Fibroblast of upper back skin (primary cell): Measurements from ENCODE around the gene SIGLEC7.
A peak's percentile ranks its signal among the peaks of the same experiment; 100 is the strongest.
"Not testable (repeated sequence)": the region's sequence is repeated elsewhere in the genome, so short reads cannot be mapped to it uniquely, and the experiment has no call there.

Experiments used
- DNase-seq: peaks from one replicate; pipeline ENCODE4 v3.0.0-alpha.2; 2013

The SIGLEC7 gene

DNA sequence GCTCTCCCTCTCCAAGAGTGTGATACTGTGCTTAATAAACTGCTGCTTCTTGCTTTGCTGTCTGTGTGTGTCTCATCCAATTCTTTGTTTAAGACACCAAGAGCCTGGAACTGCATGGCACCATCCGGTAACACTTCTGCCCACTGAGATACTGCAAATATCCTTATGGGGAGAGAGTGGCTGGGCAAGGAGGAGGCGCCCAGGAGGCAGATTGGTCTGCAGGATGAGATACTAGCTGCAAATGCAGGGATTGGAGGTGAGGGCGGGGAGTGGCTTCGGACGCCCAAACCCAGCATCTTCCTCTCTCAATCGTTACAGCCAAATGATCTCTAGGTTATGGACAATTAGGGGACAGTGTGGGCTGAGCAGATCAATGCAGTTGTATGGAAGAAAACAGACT lies 1.7 kb upstream of the SIGLEC7 start:
- DNase-seq: no peak

DNA sequence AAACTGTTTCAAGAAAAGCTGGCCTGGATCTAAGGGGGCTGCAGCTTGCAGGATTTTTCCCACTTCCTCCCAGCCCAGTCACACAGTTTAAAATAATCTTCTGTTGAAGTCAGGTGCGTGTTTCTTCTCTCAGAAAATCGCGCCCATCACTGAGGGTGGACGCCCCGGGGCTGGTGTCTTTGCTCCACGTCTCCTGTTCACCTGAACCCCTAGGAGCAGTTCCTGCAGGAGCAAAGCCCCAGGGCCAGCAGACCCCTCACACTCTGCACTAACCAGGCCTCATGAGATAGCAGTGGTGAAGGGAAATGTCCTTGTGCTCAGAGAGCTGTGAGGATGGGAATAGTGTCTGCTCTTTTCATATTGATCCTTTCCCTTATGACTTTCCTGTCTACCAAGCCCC lies 920 bp upstream of the SIGLEC7 start:
- no peak for DNase-seq

DNA sequence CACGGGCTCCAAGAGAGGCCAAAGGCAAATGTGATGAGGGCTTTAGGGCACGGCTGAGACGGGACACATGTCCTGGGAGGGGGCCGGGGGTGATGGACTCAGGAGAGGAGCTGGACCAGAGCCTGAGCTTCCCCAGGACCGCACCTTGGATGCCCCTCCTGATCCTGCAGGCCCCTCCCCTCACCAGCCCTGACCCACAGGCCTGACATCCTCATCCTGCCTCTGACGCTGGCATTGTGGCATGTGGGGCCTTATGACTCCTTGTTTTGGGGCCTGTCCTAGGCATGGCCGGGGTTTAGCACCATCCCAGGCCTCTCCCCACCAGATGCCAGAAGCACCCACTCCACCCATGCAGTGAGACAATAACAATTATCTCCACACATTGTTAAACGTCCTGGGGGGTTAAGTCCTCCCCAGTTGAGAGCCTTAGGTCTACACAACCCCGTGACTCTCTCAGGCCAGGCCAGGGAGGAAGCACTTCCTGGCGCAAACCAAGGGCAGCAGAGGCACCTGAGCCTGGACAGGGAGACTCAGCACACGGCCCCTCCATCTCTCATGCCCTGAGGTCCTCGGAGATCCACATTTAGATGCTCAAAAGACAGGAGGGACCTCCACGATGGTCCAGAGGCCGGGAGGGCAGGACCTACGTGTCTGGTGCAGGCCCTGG lies 841 bp downstream of the SIGLEC7 start:
- DNase-seq: not testable (repeated sequence)

DNA sequence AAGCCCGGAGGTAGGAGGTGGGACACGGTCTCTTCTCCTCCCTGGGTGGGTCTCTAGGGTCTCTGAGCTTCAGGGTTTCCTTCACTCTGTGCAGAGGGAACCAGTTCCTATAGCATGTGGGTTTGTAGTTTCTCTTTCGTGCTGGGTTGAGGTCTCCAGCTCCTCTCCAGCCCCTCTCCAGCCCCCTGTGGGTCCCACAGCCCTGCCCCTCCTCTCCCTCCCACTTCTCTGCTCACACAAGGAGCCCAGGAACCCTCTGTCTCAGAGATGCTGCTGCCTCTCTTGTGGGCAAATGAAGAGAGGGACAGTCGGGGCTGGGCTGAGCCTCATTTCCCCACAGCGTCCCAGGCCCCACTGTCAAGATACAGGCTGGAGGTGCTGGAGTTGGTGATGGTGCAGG lies 1.4 kb downstream of the SIGLEC7 start:
- no peak for DNase-seq

DNA sequence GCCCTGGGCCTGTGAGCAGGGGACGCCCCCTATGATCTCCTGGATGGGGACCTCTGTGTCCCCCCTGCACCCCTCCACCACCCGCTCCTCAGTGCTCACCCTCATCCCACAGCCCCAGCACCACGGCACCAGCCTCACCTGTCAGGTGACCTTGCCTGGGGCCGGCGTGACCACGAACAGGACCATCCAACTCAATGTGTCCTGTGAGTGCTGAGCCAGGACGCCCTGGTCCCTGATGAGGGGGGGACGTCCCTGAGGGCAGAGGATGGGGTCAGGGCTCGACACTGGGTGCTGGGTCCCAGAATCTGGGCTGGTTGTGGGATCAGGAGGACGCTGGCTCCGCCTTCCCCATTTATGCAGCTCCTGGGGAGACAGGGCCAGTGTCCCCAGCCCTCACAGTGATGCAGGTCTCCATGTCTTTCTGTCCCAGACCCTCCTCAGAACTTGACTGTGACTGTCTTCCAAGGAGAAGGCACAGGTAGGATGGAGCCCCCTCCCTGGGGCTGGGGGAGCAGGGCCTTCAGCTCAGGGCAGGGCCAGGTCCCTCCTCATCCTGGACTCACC lies 2.5 kb downstream of the SIGLEC7 start:
- no peak for DNase-seq

DNA sequence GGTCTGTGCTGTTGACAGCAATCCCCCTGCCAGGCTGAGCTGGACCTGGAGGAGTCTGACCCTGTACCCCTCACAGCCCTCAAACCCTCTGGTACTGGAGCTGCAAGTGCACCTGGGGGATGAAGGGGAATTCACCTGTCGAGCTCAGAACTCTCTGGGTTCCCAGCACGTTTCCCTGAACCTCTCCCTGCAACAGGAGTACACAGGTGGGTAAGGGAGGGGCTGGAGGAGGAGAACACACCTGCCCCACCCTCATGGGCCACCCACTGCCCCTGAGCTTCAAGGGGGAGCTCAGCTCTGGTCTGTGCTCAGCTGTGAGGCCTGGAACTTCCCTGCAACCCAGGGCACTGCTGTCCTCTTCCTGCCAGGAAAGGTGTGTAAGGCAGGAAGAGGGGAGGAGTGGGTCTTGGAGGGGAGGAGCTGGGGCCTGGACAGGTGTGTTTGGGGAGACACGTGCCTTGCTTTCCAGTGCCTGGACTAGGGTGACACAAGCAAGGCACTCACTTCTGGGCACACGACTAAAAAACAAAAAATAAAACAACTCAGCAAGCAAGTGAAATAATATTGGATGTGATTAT lies 3.9 kb downstream of the SIGLEC7 start:
- DNase-seq: no peak

DNA sequence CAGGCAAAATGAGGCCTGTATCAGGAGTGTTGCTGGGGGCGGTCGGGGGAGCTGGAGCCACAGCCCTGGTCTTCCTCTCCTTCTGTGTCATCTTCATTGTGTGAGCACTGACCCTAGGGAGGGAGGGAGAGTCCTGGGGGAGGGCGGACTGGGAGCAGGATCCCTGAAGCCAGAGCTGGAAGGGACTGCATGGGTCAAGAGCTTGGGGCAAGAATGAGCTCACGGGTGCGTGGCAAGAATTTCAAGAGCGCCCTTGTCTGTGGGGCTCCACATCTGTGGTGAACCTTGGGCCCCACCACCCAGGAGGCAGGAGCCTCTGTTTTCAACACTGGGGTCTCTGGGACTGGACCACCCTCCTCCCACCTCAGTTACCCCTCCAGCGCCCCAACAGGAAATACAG lies 4.7 kb downstream of the SIGLEC7 start:
- no peak for DNase-seq

DNA sequence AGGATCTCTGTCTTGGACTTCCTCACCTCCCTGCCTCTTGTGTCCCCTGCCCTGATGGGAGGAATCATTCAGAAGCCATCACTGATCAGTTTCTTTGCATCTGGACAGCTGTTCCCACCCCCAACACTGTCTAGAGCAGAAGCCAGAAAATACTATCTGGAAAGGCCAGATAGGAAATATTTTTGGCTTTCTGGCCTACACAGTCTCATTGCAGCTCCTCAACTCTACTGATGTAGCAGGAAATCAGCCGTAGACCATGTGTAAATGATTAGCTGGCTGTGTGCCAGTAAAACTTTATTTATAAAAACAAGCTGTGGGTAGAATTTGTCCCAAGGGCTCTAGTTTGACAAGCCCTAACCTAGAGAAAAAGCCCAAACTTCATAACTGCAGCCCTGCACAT lies 5.6 kb downstream of the SIGLEC7 start:
- DNase-seq: no peak

DNA sequence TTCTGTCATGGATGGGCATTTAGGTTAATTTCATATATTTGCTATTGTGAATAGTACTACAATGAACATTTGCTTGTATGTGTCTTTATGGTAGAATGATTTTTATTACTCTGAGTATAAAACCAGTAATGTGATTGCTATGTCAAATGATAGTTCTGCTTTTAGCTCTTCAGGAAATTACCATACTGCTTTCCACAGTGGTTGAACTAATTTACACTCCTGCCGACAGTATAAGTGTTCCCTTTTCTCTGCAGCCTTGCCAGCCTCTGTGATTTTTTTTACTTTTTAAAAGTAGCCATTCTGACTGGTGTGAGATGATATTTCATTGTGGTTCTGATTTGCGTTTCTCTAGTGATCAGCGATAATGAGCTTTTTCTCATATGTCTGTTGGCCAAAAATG lies 6.5 kb downstream of the SIGLEC7 start:
- no peak for DNase-seq

DNA sequence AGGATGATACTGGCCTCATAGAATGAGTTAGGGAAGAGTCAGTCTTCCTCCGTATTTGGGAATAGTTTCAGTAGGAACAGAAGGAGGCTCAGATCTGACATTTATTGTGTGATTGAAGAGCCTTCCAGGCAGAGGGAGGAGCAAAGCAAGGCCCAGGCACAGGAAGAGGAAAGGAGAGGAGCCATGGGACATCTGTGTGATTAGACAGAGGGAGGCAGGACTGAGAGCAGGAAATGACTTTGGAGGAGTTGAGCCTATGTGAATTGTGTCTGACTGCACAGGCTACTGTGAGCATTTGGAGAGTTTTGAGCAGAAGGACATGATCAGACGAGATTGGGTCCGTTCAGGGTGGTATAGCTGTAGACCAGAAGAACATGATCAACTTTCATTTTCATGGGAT lies 8.5 kb downstream of the SIGLEC7 start:
- no peak for DNase-seq

DNA sequence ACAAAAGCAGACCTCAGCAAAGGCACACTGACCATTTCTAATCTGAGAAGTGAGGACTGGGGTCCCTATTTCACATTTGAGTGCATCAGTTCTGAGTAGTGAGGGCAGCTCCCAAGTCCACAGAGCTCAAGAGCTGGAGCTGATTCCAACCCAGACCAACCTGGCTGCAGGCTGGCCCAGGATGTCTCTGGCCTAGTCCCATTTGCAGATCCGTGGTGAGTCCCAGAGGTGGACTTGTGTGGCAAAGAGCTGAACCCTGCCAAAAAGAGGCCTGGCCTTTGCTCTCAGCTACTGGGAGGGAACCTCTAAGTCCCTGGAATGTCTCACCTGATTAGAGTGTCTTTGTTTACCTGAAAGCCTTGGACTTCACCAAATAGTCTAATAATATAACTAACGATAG lies 14.6 kb downstream of the SIGLEC7 start:
- DNase-seq: no peak

DNA sequence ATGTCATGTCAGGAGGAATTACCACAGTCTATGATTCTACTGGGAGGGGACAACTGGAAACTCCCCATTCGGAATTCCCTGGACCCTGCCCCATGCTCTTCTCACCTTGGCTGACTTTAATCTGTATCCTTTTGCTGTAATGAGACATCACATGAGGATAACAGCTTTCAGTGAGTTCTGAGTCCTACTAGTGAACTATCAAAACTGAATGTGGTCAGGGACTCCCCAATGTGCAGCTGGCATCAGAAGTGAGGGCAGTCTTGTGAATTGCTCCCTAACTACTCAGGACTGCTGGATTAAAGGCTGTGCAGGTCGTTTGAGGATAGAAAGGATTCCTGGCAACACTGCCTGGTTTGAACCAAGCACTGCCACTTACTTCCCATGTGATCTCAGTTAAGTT lies 15.2 kb downstream of the SIGLEC7 start:
- no peak for DNase-seq

DNA sequence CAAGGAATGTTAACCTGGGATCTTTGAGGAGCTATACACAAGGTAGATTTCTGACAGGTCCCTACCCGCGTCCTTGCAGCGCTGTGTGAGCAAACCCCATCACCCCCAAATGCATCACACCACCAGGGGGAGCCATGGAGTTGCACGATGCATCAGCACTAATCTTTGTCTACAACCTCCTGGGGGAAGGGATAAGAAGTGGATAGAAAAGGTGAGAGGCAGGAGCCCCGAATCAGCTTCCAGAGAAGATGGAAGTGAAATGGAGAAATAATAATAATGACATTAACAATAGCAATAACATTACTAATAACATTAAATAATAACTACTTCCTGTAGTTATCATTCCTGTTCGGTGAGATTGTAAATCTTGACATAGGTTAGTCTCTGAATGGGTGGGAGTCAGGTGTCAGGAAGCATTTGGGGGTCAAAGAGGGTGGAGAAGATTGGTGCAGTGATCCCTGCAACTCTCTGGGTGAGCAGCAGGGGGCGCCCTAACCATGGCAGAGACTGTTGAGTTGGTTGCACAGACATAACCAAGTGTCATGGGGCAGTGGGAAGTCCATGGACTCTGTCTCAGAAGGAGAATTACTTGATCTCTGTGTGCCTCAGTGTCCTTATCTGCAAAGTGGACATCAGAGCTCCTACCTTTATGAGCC lies 16.5 kb downstream of the SIGLEC7 start:
- DNase-seq: peak; percentile 2

DNA sequence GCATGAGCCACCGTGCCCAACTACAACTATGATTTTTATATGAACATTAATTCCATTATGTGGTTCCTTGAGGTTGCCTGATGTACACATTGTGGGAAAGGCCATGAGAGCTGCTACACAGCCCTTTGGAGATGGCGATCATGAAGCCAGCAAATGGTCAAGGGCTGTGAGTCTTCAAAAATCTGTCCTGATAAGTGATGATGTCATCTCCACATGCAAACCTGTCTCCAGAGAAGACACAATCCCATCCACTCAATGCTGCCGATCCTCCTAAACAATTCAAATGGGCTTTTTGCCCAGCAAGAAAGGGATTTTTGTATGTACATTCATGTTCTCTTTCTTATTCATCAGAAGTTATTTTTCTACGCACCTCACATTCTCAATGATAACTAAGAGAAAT lies 17.6 kb downstream of the SIGLEC7 start:
- DNase-seq: no peak

DNA sequence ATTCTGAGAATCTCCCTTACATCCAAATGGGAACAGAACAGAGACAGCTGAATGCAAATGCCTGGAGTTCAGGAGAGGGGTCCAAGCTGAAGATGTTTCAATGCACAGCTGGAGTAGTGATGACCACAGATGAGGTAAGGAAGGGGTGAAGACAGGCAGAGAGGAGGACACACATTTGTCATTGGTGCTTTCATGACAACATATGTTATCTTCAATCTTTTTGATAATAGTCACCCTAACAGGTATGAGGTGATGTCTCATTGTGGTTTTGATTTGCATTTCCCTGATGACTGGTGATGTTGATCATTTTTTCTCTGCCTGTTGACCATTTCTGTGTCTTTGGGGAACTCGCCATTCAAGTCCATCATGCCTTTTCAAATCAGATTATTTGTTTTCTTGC lies 19.2 kb downstream of the SIGLEC7 start:
- DNase-seq: no peak

DNA sequence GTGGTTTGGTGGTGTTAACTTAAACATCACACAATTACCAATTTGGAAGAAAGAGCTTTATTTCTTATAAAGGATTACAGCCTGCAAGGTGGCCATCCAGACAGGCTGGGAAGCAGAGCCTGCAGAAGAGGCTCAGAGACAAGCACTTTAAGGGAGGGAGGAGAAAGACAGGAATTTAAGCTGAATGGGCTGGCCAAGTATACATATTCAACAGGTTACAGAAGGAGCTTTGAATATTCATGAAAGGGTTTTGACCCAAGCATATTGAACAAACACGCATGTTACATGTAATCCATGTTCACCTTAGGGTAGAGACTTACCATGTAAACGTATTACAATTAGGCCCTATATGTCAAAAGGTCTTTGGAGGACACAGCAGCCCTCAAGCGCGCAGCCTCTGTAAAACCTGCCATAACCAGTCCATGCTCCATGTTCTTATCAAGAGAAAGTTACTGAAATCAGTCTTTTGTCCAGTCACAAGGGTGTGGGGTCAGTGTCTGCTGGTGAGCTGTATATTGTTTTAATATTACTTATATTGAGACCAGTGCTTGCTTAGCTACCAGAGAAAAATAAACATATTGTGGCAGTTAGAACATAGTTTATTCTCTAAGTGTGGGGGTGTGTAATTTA lies 19.9 kb downstream of the SIGLEC7 start:
- no peak for DNase-seq

DNA sequence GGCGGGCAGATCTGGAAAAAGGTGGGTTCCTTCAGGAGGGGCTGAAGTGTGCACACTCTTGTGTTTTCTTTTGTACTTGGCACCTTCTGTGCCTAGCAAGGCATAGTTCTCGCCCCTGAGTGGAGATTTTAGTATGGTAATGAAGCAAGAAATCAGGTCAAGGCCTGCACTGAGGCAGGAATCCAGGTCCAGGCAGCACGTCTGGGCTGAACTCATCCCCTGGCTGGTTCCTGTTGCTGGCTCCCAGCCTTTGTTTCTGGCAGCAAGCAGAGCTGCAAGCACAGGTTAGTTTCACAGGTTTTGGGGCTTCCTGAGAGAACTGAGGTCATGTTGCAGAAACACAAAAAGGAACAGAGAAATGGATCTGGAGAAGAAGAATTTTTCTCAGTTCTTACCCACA lies 21.2 kb downstream of the SIGLEC7 start:
- DNase-seq: no peak

DNA sequence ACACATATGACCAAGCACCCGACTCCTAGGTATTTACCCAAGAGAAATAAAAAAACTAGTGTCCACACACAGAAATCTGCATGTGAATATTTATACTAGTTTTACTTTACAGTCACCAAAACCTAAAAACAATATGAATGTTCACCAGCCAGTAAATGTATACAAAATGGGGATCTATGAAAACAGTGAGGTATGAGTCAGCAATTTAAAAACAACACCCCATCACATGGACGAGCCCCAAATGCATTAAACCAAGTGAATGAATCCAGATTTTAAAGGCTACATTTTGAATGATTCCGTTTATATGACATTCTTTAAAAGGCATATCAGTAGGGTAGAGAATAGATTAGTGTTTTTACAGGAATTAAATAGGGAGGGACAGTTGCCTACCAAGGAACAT lies 22.1 kb downstream of the SIGLEC7 start:
- no peak for DNase-seq

DNA sequence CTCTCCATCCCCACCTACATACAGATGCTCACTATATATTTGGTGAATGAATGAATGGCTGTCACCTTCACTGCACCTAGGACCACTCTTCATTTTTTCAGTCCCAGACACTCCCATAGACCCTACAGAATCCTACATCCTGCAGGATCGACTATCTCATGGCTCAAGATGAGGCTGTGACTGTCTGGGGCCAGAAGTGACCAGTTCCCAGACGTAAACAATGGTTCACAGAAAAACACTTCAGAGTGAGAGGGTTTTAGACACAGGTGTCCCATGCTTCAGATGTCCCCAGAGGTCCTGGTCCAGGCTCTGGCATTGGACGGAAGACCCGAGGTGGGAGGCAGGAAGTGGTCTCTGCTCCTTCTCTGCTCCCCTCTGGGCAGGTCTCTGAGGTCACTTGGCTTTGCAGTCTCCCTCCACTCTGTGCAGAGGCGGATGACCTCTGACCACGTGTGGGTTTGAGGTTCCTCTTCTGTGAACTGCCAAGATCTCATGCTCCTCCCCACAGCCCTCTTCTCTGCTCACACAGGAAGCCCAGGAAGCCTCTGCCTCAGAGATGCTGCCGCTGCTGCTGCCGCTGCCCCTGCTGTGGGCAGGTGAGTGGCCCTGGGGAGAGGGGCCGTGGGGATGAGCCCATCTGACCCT lies 24.9 kb downstream of the SIGLEC7 start:
- no peak for DNase-seq

DNA sequence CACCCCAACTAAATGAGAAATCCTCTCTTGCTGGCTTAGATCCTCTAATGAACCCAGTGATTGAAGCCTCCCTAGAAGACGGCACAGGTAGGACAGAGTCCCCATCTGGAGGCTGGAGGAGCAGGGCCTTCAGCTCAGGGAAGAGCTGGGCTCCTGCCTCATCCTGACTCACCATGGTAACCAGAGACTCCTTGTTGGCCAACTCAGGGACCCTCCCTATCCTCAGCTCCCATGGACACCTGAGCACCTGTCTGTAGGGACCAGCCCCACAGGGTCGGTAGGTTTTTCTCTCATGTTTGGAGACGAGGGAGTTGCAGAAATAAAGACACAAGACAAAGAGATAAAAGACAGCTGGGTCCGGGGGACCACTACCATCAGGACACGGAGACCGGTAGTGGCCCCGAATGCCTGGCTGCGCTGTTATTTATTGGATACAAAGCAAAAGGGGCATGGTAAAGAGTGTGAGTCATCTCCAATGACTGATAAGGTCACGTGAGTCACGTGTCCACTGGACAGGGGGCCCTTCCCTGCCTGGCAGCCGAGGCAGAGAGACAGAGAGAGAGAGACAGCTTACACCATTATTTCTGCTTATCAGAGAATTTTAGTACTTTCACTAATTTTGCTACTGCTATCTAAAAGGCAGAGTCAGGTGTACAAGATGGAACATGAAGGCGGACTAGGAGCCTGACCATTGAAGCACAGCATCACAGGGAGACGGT lies 26.6 kb downstream of the SIGLEC7 start:
- no peak for DNase-seq

DNA sequence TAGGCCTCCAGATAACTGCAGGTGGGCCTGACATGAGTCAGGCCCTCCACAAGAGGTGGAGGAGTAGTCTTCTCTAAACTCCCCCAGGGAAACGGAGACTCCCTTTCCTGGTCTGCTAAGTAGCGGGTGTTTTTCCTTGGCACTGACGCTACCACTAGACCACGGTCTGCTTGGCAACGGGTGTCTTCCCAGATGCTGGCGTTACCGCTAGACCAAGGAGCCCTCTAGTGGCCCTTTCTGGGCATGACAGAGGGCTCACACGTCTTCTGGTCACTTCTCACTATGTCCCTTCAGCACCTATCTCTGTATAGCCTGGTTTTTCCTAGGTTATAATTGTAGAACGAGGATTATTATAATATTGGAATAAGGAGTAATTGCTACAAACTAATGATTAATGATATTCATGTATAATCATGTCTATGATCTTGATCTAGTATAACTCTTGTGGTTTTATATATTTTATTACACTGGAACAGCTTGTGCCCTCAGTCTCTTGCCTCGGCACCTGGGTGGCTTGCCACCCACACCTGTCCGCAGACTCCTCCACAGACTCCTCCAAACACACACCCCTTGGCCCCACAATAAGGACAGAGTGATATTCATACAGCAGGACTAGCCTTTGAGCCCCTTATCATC lies 27.3 kb downstream of the SIGLEC7 start:
- peak; percentile 54 for DNase-seq

DNA sequence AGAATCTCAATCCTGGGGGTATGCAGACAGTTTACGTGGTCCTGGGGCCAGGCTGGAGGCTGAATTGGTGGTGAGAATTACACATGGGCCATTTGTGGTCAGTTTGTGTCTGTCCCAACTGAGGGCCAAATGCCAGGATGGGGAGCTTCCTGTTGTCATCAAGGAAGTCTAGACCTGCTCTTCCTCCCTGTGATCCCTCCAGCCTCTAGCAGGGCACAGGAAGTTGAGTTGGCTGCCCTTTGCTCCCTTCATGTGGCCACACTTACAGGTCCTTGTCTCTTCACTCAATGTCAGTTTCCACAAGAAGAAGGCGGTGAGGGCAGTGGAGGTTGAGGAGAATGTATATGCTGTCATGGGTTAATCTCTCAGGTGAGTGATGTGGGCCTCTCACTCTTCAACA lies 30.1 kb downstream of the SIGLEC7 start:
- DNase-seq: no peak
